ENCODE data around the gene NBEA.

GRCh38 chr13:35596321-35597030, 654.4 kb downstream of the NBEA start:
- TF ChIP-seq CTCF (IDR thresholded peaks at IDR 0.05) (no peak), POLR2A (IDR thresholded peaks at IDR 0.05) (no peak)
